ENCODE results near the gene GLP1R. TPM values are rescaled to one million over a fixed set of nuclear protein-coding genes. Genes with fewer than 3 reads are reported as not detected.
"Not testable (repeated sequence)": the region's sequence is repeated elsewhere in the genome, so short reads cannot be mapped to it uniquely, and the experiment has no call there.

The GLP1R gene
- total RNA-seq, 2 donors from 2014 or later, result 5.7 to 6.9 TPM

GRCh38 chr6:39128106-39128505, 79.5 kb downstream of the GLP1R start:
- no peak overlapping the region for H3K4me3 ChIP-seq
- no peaks in the 10 kb centered on the region for H3K4me1 ChIP-seq
- no peak for TF ChIP-seq POLR2A (IDR thresholded peaks at IDR 0.05)
- no peak for TF ChIP-seq CTCF (IDR thresholded peaks at IDR 0.05)
- no peaks in the 10 kb centered on the region for H3K9me3 ChIP-seq
- ATAC-seq (no peak), DNase-seq (no peak)
- no peak overlapping the region for H3K27ac ChIP-seq
- intact Hi-C loops (cut with DNase I), result no loop called here
- 73% methylated on average over 3 of the region's 3 CpGs for WGBS, 2 donors
- H3K27me3 ChIP-seq, result no peaks in the 10 kb centered on the region
- no peaks in the 10 kb centered on the region for H3K36me3 ChIP-seq (replicated peaks in 1 of 2; ENCODE audit: insufficient read depth in 1 of 2, low read depth in 2 of 2)

- Histone ChIP-seq H3K4me3 (no peak overlapping the region), H3K36me3 (replicated peaks in 1 of 2; ENCODE audit: insufficient read depth in 1 of 2, low read depth in 2 of 2) (no peaks in the 10 kb centered on the region), H3K9me3 (peaks cover 0 to 5% (median 0%) of the 10 kb centered on the region in 3 donors), H3K27me3 (no peaks in the 10 kb centered on the region), H3K27ac (no peak overlapping the region), H3K4me1 (no peaks in the 10 kb centered on the region)
- TF ChIP-seq CTCF (IDR thresholded peaks at IDR 0.05), result no peak
- no peak for TF ChIP-seq POLR2A (IDR thresholded peaks at IDR 0.05)
- DNase-seq (no peak), ATAC-seq (no peak)
- intact Hi-C loops (cut with DNase I), result no loop called here
Measured at GRCh38 chr6:39128832-39129231, 80.3 kb downstream of the GLP1R start.

- Histone ChIP-seq H3K27me3 (no peaks in the 10 kb centered on the region), H3K27ac (no peak overlapping the region), H3K4me3 (no peak overlapping the region), H3K4me1 (no peaks in the 10 kb centered on the region), H3K36me3 (replicated peaks in 1 of 2; ENCODE audit: insufficient read depth in 1 of 2, low read depth in 2 of 2) (no peaks in the 10 kb centered on the region), H3K9me3 (peaks cover 0 to 5% (median 0%) of the 10 kb centered on the region in 3 donors)
- WGBS, 2 donors, result 83 to 96% methylated on average over 1 of the region's 1 CpG
- TF ChIP-seq CTCF (IDR thresholded peaks at IDR 0.05) (no peak), POLR2A (IDR thresholded peaks at IDR 0.05) (no peak)
- no peak for DNase-seq
- ATAC-seq, result no peak
- intact Hi-C loops (cut with DNase I), result no loop called here
Measured at GRCh38 chr6:39130691-39131090, 82.1 kb downstream of the GLP1R start.

GRCh38 chr6:39134761-39135160, 86.2 kb downstream of the GLP1R start:
- ATAC-seq; H3K4me3 ChIP-seq; H3K27ac ChIP-seq; H3K36me3 ChIP-seq (replicated peaks in 1 of 2; ENCODE audit: insufficient read depth in 1 of 2, low read depth in 2 of 2); intact Hi-C loops (cut with DNase I); H3K9me3 ChIP-seq; H3K27me3 ChIP-seq; DNase-seq; H3K4me1 ChIP-seq: not testable (repeated sequence)
- 61 to 65% methylated on average over 3 of the region's 3 CpGs for WGBS, 2 donors

GRCh38 chr6:39136207-39136606, 87.6 kb downstream of the GLP1R start:
- WGBS, 2 donors, result 48 to 51% methylated on average over 7 of the region's 7 CpGs
- H3K4me3 ChIP-seq; H3K36me3 ChIP-seq (replicated peaks in 1 of 2; ENCODE audit: insufficient read depth in 1 of 2, low read depth in 2 of 2); intact Hi-C loops (cut with DNase I); H3K27me3 ChIP-seq; H3K27ac ChIP-seq; H3K9me3 ChIP-seq; DNase-seq; ATAC-seq; H3K4me1 ChIP-seq: not testable (repeated sequence)

- intact Hi-C loops (cut with DNase I), result no loop called here
- Histone ChIP-seq H3K27me3 (no peaks in the 10 kb centered on the region), H3K4me1 (no peaks in the 10 kb centered on the region), H3K36me3 (replicated peaks in 1 of 2; ENCODE audit: insufficient read depth in 1 of 2, low read depth in 2 of 2) (no peaks in the 10 kb centered on the region), H3K9me3 (peaks cover 0 to 5% (median 0%) of the 10 kb centered on the region in 3 donors), H3K27ac (no peak overlapping the region), H3K4me3 (no peak overlapping the region)
- DNase-seq (peak in 3 of 4 donors; percentile 38 to 56 (median 44)), ATAC-seq (no peak)
- no peak for TF ChIP-seq POLR2A (IDR thresholded peaks at IDR 0.05)
- no peak for TF ChIP-seq CTCF (IDR thresholded peaks at IDR 0.05)
- 13 to 16% methylated on average over 2 of the region's 2 CpGs for whole genome bisulfite sequencing, 2 donors
Measured at GRCh38 chr6:39137245-39137644, 88.7 kb downstream of the GLP1R start.
